Measurements from ENCODE around the gene KLF15. TPM values are rescaled to one million over a fixed set of nuclear protein-coding genes. Genes with fewer than 3 reads are reported as not detected.

Gene KLF15
- total and polyA plus RNA-seq, 2 experiments from 2014 or later = 3.5 to 19.8 TPM

GRCh38 chr3:126322181-126322967 lies 34.8 kb downstream of the KLF15 start (continued):
- TF ChIP-seq ZNF462 (CRISPR knock-in tag; IDR thresholded peaks at IDR 0.05) (no peak), EZH2phosphoT487 (IDR thresholded peaks at IDR 0.05; ENCODE audit: unreplicated experiment) (no peak), JUNB (IDR thresholded peaks at IDR 0.05; ENCODE audit: unreplicated experiment) (no peak), EZH2 (IDR thresholded peaks at IDR 0.05; ENCODE audit: low read depth, unreplicated experiment) (no peak), CTCF (conservative IDR thresholded peaks at IDR 0.05; ENCODE audit: low read depth in 2 of 2) (no peak)

- Mint-ChIP-seq H3K27ac (no peak overlapping the region), H3K9me3 (peaks cover 4% of the 10 kb centered on the region; the same call in 2 of the 3 replicates), H3K27me3 (ENCODE audit: insufficient read depth, low read depth, poor library complexity) (peaks cover 4% of the 10 kb centered on the region), H3K4me3 (no peak overlapping the region), H3K4me1 (no peaks in the 10 kb centered on the region; the same call in 2 of the 3 replicates), H3K36me3 (ENCODE audit: low read depth) (no peaks in the 10 kb centered on the region)
- no peaks in the 10 kb centered on the region for H3K4me1 ChIP-seq (ENCODE audit: insufficient read depth)
- no peak overlapping the region for H3K4me3 ChIP-seq
- H3F3A ChIP-seq (replicated peaks; ENCODE audit: low read depth) = no peaks in the 10 kb centered on the region
- no peaks in the 10 kb centered on the region for H4K20me1 ChIP-seq (replicated peaks; ENCODE audit: insufficient read depth)
- DNase-seq (ENCODE audit: low spot score) = no peak
- H3K27me3 ChIP-seq (ENCODE audit: insufficient read depth) = no peaks in the 10 kb centered on the region
- H3K79me2 ChIP-seq (replicated peaks; ENCODE audit: insufficient read depth) = no peaks in the 10 kb centered on the region
- no peak for ATAC-seq
- no peak overlapping the region for H2AFZ ChIP-seq
- no peak overlapping the region for H3K4me2 ChIP-seq
- H3K27ac ChIP-seq (ENCODE audit: low read depth) = no peak overlapping the region
- H3K9me2 ChIP-seq (ENCODE audit: insufficient read depth) = 0 out of 2 replicates have a peak, but pooled peaks cover 2% of the 10 kb centered on the region
- H3K36me3 ChIP-seq (ENCODE audit: insufficient read depth) = no peaks in the 10 kb centered on the region
- no peak for TF ChIP-seq ZNF462 (CRISPR knock-in tag; IDR thresholded peaks at IDR 0.05)
- TF ChIP-seq ZNF114 (CRISPR knock-in tag; IDR thresholded peaks at IDR 0.05) = no peak
- no peak for TF ChIP-seq STAT1 (IDR thresholded peaks at IDR 0.05; ENCODE audit: unreplicated experiment)
These were observed 35.7 kb downstream of the KLF15 start for GRCh38 chr3:126321490-126321889.
